ENCODE results near the gene USP34.

USP34 gene

GRCh38 chr2:61328707-61329251 is 142.1 kb downstream of the USP34 start:
- Histone ChIP-seq H3K9me3 (ENCODE audit: insufficient read depth, low read depth, low read length) (no peaks in the 10 kb centered on the region), H3K9ac (ENCODE audit: low read depth, low read length) (no peak overlapping the region), H3K27ac (ENCODE audit: low read length) (no peak overlapping the region), H3K4me3 (ENCODE audit: low read length) (no peak overlapping the region), H3K36me3 (ENCODE audit: insufficient read depth, low read depth, low read length) (peaks cover 51% of the 10 kb centered on the region), H3K27me3 (ENCODE audit: insufficient read depth, low read length) (no peaks in the 10 kb centered on the region), H3K4me1 (ENCODE audit: insufficient read depth, low read length) (no peaks in the 10 kb centered on the region)

DNA sequence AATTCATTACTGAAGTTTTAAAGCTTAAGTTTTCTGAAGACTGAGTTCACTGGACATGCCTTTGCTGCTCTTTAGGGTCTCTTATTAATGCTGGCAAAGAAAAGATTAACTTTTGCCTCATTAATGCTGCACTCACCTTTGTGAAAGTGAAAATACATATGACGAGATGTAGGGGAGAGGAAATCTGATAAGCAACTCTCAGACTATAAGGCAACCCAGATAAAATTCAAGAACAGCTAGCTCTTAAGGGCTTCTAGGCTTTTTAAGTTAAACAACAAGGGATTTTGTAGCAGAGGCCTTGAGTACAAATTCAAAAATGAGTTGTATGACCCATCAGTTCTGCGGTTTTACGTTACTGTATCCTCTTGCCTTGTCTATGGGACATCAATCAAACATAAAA is 143.7 kb downstream of the USP34 start:
- no peak overlapping the region for H3K4me3 ChIP-seq (ENCODE audit: low read length)
- H3K9ac ChIP-seq (ENCODE audit: low read depth, low read length), result no peak overlapping the region
- peaks cover 51% of the 10 kb centered on the region for H3K36me3 ChIP-seq (ENCODE audit: insufficient read depth, low read depth, low read length)
- no peaks in the 10 kb centered on the region for H3K9me3 ChIP-seq (ENCODE audit: insufficient read depth, low read depth, low read length)
- no peaks in the 10 kb centered on the region for H3K27me3 ChIP-seq (ENCODE audit: insufficient read depth, low read length)
- H3K27ac ChIP-seq (ENCODE audit: low read length), result no peak overlapping the region
- no peaks in the 10 kb centered on the region for H3K4me1 ChIP-seq (ENCODE audit: insufficient read depth, low read length)

GRCh38 chr2:61326423-61326822 is 144.5 kb downstream of the USP34 start:
- Histone ChIP-seq H3K9ac (ENCODE audit: low read depth, low read length) (no peak overlapping the region), H3K4me3 (ENCODE audit: low read length) (no peak overlapping the region), H3K27ac (ENCODE audit: low read length) (no peak overlapping the region), H3K4me1 (ENCODE audit: insufficient read depth, low read length) (no peaks in the 10 kb centered on the region), H3K27me3 (ENCODE audit: insufficient read depth, low read length) (no peaks in the 10 kb centered on the region), H3K9me3 (ENCODE audit: insufficient read depth, low read depth, low read length) (no peaks in the 10 kb centered on the region), H3K36me3 (ENCODE audit: insufficient read depth, low read depth, low read length) (peaks cover 51% of the 10 kb centered on the region)

DNA sequence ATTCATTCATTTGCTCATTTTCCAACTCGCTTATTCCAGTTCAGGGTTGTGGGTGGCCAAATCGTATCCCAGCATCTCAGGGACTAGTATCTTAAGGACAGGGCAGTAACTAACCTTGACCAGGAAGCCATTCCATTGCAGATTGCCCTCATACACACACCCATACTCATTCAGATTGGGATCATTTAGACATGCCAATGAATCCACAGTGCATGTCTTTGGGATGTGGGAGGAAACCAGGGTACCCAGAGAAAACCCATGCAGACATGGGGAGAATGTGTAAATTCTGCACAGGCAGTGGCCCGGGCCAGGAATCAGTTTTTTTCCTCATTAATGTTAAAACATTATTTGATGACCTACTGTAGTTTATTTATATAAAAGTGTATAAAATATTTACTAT is 150.7 kb downstream of the USP34 start:
- Histone ChIP-seq H3K36me3 (ENCODE audit: insufficient read depth, low read depth, low read length) (peaks cover 38% of the 10 kb centered on the region), H3K27ac (ENCODE audit: low read length) (no peak overlapping the region), H3K9me3 (ENCODE audit: insufficient read depth, low read depth, low read length) (no peaks in the 10 kb centered on the region), H3K4me1 (ENCODE audit: insufficient read depth, low read length) (no peaks in the 10 kb centered on the region; the same call in 1 of the 2 replicates), H3K27me3 (ENCODE audit: insufficient read depth, low read length) (no peaks in the 10 kb centered on the region), H3K4me3 (ENCODE audit: low read length) (no peak overlapping the region), H3K9ac (ENCODE audit: low read depth, low read length) (no peak overlapping the region)

GRCh38 chr2:61318553-61318952 is 152.3 kb downstream of the USP34 start:
- Histone ChIP-seq H3K36me3 (ENCODE audit: insufficient read depth, low read depth, low read length) (peaks cover 51% of the 10 kb centered on the region), H3K9ac (ENCODE audit: low read depth, low read length) (no peak overlapping the region), H3K9me3 (ENCODE audit: insufficient read depth, low read depth, low read length) (no peaks in the 10 kb centered on the region), H3K4me1 (ENCODE audit: insufficient read depth, low read length) (no peaks in the 10 kb centered on the region; the same call in 1 of the 2 replicates), H3K27me3 (ENCODE audit: insufficient read depth, low read length) (no peaks in the 10 kb centered on the region), H3K27ac (ENCODE audit: low read length) (no peak overlapping the region), H3K4me3 (ENCODE audit: low read length) (no peak overlapping the region)

GRCh38 chr2:61295981-61296380 is 174.9 kb downstream of the USP34 start:
- H3K36me3 ChIP-seq (ENCODE audit: insufficient read depth, low read depth, low read length), result peaks cover 66% of the 10 kb centered on the region
- H3K4me1 ChIP-seq (ENCODE audit: insufficient read depth, low read length), result no peaks in the 10 kb centered on the region
- no peaks in the 10 kb centered on the region for H3K27me3 ChIP-seq (ENCODE audit: insufficient read depth, low read length)
- no peak overlapping the region for H3K27ac ChIP-seq (ENCODE audit: low read length)
- H3K9ac ChIP-seq (ENCODE audit: low read depth, low read length), result no peak overlapping the region
- no peaks in the 10 kb centered on the region for H3K9me3 ChIP-seq (ENCODE audit: insufficient read depth, low read depth, low read length)
- no peak overlapping the region for H3K4me3 ChIP-seq (ENCODE audit: low read length)

GRCh38 chr2:61291851-61292575 is 178.9 kb downstream of the USP34 start:
- no peaks in the 10 kb centered on the region for H3K9me3 ChIP-seq (ENCODE audit: insufficient read depth, low read depth, low read length)
- H3K9ac ChIP-seq (ENCODE audit: low read depth, low read length), result no peak overlapping the region
- H3K4me3 ChIP-seq (ENCODE audit: low read length), result no peak overlapping the region
- H3K27me3 ChIP-seq (ENCODE audit: insufficient read depth, low read length), result no peaks in the 10 kb centered on the region
- H3K4me1 ChIP-seq (ENCODE audit: insufficient read depth, low read length), result no peaks in the 10 kb centered on the region
- peaks cover 66% of the 10 kb centered on the region for H3K36me3 ChIP-seq (ENCODE audit: insufficient read depth, low read depth, low read length)
- no peak overlapping the region for H3K27ac ChIP-seq (ENCODE audit: low read length)

DNA sequence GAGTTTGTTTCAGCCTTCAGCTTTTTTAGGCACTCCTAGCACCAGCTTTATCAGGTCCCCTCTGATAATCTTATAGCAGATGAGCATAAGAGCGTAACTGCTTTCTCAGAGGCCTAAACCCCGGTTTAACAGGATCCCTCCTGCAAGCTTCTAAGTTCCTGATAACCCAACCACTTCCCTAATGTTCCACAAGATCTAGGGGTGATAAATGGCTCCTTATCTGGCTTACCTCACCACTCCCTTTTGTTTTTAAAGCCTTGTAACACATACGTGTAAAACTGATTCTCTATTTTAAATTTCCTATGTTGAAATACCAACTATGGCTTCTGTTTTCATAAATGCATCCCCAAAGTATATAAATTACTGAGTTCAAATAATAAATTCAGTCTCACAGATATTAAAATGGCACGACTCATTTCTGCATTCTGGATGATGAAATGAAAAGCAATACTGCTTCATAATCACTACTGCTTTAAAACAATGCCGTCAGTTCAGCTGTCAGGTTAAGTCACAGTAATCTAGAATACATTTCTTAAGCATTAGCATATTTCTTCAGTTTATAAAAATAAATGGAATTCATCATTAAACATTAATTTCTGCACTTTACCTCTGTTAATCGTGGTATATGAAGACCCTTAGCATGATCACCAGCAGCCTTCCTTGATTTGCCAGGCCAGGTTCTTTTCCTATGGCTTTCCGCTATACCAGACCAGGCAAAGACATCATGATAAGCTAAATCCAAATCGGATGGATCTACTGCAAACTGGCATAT is 182.6 kb downstream of the USP34 start:
- Histone ChIP-seq H3K27ac (ENCODE audit: low read length) (no peak overlapping the region), H3K27me3 (ENCODE audit: insufficient read depth, low read length) (no peaks in the 10 kb centered on the region), H3K9ac (ENCODE audit: low read depth, low read length) (no peak overlapping the region), H3K4me3 (ENCODE audit: low read length) (no peak overlapping the region), H3K9me3 (ENCODE audit: insufficient read depth, low read depth, low read length) (no peaks in the 10 kb centered on the region), H3K4me1 (ENCODE audit: insufficient read depth, low read length) (no peaks in the 10 kb centered on the region), H3K36me3 (ENCODE audit: insufficient read depth, low read depth, low read length) (peaks cover 38% of the 10 kb centered on the region)

DNA sequence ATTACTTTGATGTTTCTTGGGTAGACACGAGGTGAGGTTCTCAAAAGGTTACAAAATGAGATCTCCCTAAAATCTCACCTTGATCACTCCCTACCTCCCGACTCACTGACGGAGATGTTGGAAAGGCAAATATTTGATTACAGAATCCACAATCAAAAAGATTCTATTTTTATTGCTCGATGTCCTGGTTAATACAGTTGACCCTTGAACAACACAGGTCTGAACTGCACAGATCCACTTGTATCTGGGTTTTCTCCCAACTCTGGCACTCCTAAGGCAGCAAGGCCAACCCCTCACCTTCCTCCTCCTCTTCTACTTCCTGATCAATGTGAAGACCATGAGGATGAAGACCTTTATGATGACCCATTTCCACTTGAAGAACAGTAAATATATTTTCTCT is 183.6 kb downstream of the USP34 start:
- peaks cover 41% of the 10 kb centered on the region for H3K36me3 ChIP-seq (ENCODE audit: insufficient read depth, low read depth, low read length)
- no peak overlapping the region for H3K27ac ChIP-seq (ENCODE audit: low read length)
- no peaks in the 10 kb centered on the region for H3K4me1 ChIP-seq (ENCODE audit: insufficient read depth, low read length)
- no peak overlapping the region for H3K9ac ChIP-seq (ENCODE audit: low read depth, low read length)
- H3K9me3 ChIP-seq (ENCODE audit: insufficient read depth, low read depth, low read length), result no peaks in the 10 kb centered on the region
- no peaks in the 10 kb centered on the region for H3K27me3 ChIP-seq (ENCODE audit: insufficient read depth, low read length)
- no peak overlapping the region for H3K4me3 ChIP-seq (ENCODE audit: low read length)

DNA sequence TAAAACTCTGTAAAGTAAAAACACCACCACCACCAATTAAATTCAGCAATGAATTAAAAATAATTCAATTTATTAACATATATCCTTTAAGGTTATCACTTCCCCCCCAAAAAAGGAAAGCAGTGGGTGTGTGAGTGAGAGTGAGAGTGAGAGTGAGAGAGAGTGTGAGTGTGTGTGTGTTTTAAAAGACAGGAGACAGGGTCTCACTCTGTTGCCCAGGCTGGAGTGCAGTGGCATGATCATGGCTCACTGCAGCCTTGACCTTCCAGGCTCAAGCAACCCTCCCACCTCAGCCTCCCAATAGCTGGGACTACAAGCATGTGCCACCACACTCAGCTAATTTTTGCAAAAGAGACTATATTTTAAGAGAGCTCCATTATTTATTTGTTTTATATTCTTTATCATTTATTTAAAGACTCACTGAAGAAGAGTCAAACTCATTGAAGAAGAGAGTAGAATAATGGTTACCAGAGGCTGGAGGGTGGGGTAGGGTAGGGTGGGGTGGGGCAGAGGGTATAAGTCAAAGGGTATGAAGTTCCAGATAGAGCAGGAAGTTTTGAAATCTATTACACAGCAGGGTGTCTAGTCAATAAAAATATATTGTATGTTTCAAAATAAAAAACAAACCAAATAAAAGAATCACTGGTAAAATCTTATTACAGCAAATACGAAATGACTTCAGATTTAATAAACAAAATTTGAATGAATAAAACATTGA is 187.3 kb downstream of the USP34 start:
- H3K36me3 ChIP-seq (ENCODE audit: insufficient read depth, low read depth, low read length), result peaks cover 62% of the 10 kb centered on the region
- H3K9ac ChIP-seq (ENCODE audit: low read depth, low read length), result no peak overlapping the region
- no peak overlapping the region for H3K27ac ChIP-seq (ENCODE audit: low read length)

GRCh38 chr2:61282104-61282590 is 188.7 kb downstream of the USP34 start:
- no peak overlapping the region for H3K27ac ChIP-seq (ENCODE audit: low read length)
- no peaks in the 10 kb centered on the region for H3K27me3 ChIP-seq (ENCODE audit: insufficient read depth, low read length)
- H3K9me3 ChIP-seq (ENCODE audit: insufficient read depth, low read depth, low read length), result no peaks in the 10 kb centered on the region
- H3K36me3 ChIP-seq (ENCODE audit: insufficient read depth, low read depth, low read length), result peaks cover 61% of the 10 kb centered on the region
- no peaks in the 10 kb centered on the region for H3K4me1 ChIP-seq (ENCODE audit: insufficient read depth, low read length)
- no peak overlapping the region for H3K4me3 ChIP-seq (ENCODE audit: low read length)
- H3K9ac ChIP-seq (ENCODE audit: low read depth, low read length), result no peak overlapping the region

More for the DNA sequence above, 187.3 kb downstream of the USP34 start:
- Histone ChIP-seq H3K4me1 (ENCODE audit: insufficient read depth, low read length) (no peaks in the 10 kb centered on the region), H3K9me3 (ENCODE audit: insufficient read depth, low read depth, low read length) (no peaks in the 10 kb centered on the region), H3K4me3 (ENCODE audit: low read length) (no peak overlapping the region), H3K27me3 (ENCODE audit: insufficient read depth, low read length) (no peaks in the 10 kb centered on the region)

All from iPS-20b (cell line).